ENCODE data around the gene MYO5C.

The MYO5C gene

DNA sequence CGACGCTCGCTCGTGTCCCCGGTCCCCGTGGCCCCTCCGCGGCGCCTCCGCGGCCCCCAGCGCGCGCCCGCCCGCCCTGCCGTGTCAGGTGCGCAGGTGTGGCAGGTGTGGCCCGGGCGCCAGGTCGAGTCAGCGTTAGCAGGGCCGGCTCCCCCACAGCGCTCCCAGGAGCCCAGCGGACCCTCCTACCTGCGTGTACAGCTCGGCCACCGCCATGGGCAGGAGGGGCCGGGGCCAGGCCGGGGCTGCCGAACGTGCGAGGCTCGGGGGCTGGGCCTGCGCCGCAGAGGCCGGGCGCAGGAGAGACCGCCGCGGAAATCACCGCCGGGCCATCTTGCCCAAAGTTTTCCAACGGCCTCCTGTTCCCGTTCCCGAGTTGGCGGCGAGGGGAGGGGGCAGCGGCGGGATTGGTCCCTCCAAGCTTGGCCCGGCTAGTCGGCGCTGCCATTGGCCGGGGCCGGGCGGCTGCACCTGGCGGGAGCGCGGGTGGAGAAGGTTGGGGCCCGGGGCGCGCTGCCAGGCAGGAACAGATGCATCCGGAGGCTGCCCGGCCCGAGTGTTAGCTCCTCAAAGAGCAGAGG lies at the start of gene MYO5C:
Gene MYO5C (minus strand): TSS at position 384 of the 581 bp plus-strand sequence. CDS start 168 bp downstream, at position 216.
- no peak for FAIRE-seq

GRCh38 chr15:52344592-52344991 lies 49.0 kb upstream of the MYO5C start:
- FAIRE-seq = no peak

DNA sequence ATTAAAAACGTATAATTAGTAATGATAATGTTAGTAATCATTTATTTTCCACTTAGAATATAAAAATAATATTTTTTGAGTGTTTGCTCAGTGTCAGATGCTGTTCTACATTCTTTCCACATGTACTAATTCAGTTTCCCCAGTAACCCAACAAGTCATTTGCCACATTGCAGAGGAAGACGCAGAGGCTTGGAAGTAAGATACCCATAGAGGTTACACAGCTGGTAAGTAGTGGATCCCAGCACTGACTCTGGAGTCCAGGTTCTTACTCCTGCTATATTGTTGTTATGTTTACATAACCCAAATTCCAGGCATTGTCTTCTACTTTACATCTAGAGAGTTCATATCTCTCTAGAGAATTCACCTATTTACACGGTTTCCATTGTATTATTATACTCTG lies 48.2 kb upstream of the MYO5C start:
- FAIRE-seq = no peak

DNA sequence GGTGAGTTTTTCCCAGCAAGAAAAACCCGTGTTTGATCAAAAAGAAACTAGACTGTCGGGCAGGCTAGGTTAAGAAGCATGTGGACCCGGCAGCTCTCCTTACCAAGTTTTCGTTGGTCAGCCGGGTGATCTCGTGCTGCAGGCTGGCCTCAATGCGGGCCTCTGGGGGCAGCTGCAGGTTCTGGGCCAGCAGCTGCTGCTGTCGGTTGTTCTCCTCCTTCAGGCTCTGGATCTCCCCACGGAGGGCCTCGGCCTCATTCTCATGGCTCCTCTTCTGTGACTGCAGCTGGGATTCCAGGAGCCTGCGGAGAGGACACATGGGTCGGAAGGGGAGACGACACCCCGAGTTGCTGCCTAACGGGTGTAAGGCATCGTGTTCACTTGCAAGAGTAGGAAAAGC lies 44.5 kb upstream of the MYO5C start:
- no peak for FAIRE-seq

- no peak for FAIRE-seq
Observed at GRCh38 chr15:52338891-52339290, 43.3 kb upstream of the MYO5C start.

DNA sequence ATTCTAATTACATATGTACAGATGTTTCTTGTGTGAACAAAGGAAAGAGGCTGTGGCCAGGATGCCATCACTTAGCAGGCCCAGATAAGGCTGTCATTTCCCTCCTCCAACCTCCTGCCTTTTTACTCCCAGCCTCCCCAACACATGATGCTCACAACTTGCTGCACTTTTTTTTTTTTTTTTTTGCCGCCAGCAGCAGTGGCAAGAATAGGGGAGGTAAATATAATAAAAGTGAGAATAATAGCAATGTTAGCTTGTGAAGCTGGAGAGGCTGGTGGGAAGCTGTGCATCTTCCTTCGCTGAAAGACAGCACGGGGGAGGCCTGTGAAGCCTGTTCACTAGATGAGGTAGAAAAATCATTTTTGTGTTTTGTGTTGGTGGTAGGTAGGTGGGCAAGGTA lies 42.5 kb upstream of the MYO5C start:
- FAIRE-seq = no peak

DNA sequence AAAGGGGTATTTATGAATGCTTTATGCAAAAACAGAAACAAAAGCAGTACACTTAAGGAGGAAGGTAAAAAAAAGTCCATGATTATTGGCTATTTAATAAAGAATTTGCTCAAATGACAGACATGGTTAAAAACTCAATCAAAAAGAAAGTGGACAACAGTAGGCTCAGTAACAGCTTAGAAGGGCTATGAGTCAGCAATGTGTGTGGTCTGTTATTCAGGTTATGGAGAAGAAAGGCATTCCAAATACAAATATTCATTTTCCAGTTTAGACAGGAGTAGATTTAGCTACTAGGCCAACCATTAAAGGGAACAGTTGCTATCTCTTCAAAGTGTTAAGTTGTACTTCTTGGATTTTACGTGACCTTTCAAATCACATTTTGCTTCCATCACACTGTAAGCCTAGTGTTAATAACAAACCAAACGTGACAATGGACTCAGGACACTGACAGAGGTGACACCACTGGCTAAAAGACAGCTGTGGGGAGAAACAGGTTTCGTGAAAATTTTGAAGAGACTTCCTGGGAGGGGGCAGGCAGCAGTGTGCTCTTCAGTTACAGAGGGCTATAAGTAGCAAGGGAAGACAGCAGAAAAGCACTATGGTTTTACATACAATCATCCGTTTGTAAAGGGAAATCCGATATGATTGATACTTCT lies 41.7 kb upstream of the MYO5C start:
- no peak for FAIRE-seq

GRCh38 chr15:52336529-52336928 lies 40.9 kb upstream of the MYO5C start:
- no peak for FAIRE-seq

GRCh38 chr15:52334491-52335160 lies 39.0 kb upstream of the MYO5C start:
- no peak for FAIRE-seq

GRCh38 chr15:52331490-52332240 lies 36.1 kb upstream of the MYO5C start:
- no peak for FAIRE-seq

DNA sequence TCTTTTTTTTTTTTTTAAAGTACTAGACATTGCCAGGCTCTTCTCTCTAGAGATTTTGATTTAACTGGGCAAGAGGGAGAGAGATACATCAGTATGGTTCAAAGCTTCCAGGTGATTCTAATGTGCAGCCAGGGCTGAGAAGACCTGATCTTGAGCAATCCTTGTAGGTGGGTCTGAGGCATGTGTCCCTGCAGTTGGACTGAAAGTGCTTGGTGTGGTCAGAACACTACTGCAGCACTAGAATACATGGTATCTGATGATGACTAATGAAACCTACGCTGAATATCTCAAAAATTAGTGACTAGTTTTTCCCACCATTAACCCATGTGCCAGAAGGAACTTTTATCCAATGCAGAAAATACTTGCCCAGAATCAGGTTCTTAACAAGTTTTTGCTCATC lies 34.4 kb upstream of the MYO5C start:
- FAIRE-seq = no peak

- no peak for FAIRE-seq
Observed at GRCh38 chr15:52329150-52329549, 33.5 kb upstream of the MYO5C start.

DNA sequence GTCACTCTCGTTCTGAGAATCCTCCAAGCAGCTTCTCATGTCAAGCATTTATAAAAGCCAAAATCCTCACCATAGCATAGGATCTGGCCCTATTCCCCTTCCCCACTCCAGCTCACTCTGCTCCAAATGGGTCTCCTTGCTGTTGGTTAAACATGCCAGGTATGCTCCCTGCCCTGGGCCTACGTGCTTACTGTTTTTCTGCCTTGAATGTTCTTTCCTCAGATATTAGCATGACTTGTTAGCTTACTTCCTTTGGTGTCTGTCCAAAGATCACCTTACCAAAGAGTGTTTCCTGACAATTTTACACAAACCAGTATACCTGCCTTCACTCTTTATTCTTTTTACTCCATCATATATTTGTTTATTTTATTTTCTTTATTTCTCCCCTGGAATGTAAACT lies 33.1 kb upstream of the MYO5C start:
- no peak for FAIRE-seq

DNA sequence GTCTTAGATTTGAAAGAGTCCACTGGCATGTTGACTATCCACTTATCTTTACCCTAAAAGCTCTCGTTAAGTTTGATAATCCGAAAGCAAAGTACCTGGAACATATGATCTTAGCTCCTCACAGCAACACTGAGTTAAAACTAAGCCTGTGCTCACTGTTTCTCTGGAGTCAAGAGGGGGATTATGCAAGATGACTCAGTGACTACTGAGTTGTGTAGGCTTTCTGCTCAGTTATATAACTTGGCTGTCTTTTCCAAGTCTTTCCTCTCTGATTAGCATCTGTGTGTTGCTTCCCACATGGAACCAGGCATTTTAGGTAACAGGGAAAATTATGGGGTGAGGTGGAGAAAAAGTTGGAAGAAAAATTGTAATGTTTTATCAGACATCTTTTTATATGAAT lies 31.2 kb upstream of the MYO5C start:
- no peak for FAIRE-seq

- FAIRE-seq = no peak
Observed at GRCh38 chr15:52324109-52324508, 28.5 kb upstream of the MYO5C start.

DNA sequence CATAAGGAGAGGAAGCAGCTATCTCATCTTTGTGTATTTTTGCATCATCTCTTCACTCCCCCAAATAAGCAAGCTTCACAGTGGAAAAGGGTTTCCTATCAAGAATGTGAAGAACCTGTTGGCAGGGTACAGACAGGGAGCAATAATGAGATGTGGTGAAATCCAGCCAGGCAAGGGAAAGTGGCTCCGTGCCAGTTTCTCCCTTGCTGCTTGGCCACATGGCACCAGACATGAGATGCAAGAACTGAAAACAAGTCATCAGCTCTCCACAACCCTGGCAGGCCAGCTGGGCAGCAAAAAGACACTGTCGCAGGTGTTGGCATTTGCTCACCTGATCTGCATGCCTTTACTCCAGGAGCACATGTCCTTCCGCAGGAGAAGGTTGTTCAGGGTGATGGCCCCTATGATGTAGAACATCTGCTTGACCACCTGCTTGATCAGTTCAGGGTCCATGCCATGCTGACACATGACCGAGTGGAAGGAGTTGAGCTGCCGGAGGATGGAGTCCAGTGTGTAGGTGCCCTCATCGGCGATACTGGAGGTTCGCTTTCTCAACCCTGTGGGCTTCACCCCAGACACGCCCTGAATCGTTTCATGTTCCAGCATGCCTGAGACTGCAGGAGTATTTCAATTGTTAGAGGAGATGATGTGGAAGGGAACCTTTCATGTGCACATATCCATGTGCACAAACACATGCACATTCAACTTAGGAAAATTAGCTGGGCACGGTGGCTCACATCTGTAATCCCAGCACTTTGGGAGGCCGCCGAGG lies 23.3 kb upstream of the MYO5C start:
- FAIRE-seq = no peak

GRCh38 chr15:52317688-52318087 lies 22.1 kb upstream of the MYO5C start:
- FAIRE-seq = no peak

DNA sequence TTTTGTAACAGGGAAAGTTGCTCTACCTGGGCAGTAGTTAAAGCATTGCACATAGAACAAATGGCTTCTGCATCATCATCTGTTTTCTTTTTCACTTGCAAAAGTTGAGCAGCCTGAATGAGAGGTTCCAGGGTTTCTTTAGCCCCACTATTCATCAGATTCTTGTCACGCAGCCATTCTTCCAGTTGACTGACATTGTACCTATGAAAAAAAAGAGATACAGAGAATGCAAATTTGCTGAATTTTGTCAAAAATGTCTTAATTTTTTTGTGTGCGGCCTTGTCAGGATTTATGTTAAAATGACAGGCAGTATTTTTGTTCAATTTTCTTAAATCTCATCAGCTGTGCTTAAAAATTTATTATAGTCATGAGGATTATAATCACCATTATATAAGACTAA lies 21.4 kb upstream of the MYO5C start:
- FAIRE-seq = no peak

DNA sequence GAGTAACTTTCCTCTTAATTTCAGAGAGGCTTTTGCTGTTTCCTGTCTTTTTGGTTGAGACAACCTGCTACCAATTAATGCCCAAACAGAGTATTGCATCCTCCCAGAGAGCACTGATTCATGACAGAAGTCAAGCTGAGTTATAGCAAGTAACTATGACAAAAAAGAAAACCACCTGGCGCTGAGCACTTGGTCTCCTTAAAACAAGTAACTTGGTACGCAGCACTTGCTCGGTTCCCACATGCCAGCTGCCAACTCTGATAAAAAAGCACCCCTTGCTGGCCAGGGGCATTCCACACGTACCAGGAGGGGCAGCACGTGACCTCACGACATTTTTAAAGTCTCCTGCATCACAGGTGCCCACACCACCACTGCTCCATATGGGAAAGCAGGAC lies 13.5 kb upstream of the MYO5C start:
- FAIRE-seq = no peak

DNA sequence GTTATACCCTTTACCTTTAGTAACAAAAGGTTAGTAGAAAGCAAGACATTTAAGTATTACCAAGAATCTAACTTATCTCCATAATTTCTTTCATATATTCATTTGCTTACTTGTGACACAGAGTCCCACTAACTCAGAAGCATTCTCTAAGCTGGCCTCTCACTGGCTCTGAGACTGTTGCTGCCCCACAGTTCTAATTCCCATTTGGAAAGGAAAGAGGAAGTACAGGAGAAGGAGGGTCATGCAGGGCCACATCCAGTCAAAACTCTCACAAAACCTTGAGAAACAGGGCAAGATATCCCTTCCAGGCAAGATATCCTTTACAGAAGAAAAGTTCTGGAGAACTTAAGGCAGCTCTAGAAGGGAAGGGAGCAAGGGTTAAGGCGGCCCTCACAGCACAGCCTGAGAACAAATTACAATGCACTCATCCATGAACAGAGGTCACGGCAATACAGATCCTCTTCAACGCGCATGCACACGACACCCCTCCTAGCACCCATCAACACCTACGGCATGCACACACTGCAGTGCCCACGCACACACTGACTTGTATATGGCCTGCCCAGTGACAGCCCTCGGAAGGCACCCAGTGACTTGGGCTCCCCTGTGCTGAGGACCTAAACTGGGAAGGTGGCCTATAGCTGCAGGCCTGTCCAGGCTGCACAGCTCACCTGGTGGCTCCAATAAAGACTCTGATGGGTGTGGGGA lies 13.0 kb upstream of the MYO5C start:
- no peak for FAIRE-seq

DNA sequence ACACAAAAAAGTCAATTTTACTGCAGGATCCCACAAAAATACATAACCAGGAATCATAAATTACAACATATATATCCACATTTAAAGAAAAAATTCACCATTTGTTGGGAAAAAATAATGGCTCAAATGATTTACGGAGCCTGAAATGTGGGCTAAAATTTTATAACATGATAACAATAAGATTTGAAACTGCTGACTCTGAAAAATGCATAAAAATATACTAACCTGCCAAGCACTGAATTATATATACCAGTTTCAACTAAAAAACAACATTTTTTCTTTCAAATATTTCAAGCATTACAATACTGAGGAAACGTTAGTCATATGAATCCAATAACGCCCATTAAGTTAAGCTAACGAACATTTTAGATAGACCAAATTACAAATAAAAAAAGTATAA lies 12.2 kb upstream of the MYO5C start:
- FAIRE-seq = no peak

GRCh38 chr15:52306270-52306669 lies 10.7 kb upstream of the MYO5C start:
- FAIRE-seq = no peak

Measured in G401.6 (cell line).